HFFc6 (cell line): Measurements from ENCODE around the gene THBD. TPM values are rescaled to one million over a fixed set of nuclear protein-coding genes. Genes with fewer than 3 reads are reported as not detected.

Experiments used
- DNase-seq: peaks from one replicate; pipeline ENCODE4 v3.0.0-alpha.2; 2018
- H3K27ac Mint-ChIP-seq: 2 replicates; pipeline ENCODE4 v1.8.0; 2020; ENCODE audit warnings: mild to moderate bottlenecking, mixed read lengths
- H3K27me3 Mint-ChIP-seq: 2 replicates; pipeline ENCODE4 v1.8.0; 2021; ENCODE audit warnings: mild to moderate bottlenecking, moderate library complexity, mixed read lengths; ENCODE audit not compliant: insufficient read depth
- H3K36me3 Mint-ChIP-seq: 2 replicates; pipeline ENCODE4 v1.8.0; 2021; ENCODE audit warnings: low read depth, mixed read lengths
- H3K4me1 Mint-ChIP-seq: 2 replicates; pipeline ENCODE4 v1.8.0; 2020; ENCODE audit warnings: low read depth, mixed read lengths
- H3K4me3 Mint-ChIP-seq: 2 replicates; pipeline ENCODE4 v1.8.0; 2020; ENCODE audit warnings: mild to moderate bottlenecking, moderate library complexity, mixed read lengths
- H3K9me3 Mint-ChIP-seq: 2 replicates; pipeline ENCODE4 v1.8.0; 2020; ENCODE audit warnings: mild to moderate bottlenecking, mixed read lengths
- total RNA-seq, 6 experiments: library from RNA; stranded (reverse); fragmentation: NEBNext Ultra II Directional; extraction: Animal tissue kit (Norgen Biotek cat#: 25700); gene quantifications; 2 replicates in 1 of 6; 3 replicates in 5 of 6; pipeline ENCODE4 v1.2.3, GENCODE V29; 2021
- TF ChIP-seq, protein P1 (sequence below): fragments of 200-600 bp; sonication (generic); IDR thresholded peaks from 2 replicates; pipeline ENCODE4 v1.5.0; 2021; ENCODE audit warnings: antibody characterized with exemption, mild to moderate bottlenecking

The THBD gene
- total RNA-seq, 6 experiments from 2014 or later, result 0.05 to 0.11 (median 0.09) TPM

DNA sequence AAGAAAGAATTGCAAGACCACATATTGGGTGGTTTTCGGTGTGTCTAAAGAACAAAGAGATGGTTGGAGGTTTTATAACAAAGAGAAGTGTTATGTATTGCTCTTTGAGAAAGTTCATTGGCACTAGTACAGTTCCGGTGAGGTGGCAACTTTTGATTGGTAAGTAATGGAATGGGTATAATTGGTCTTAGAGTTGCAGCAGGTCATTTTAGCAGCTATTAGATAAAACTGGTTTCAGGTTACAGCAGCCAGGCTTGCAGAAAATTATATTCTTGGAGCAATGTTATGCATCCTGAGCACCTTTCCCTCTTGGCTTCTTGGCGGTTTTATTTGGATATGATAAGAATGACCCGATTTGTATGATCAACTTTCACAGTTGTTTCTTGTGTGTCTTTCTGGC, 26.6 kb downstream of the THBD start:
- DNase-seq, result no peak
- Mint-ChIP-seq H3K4me1 (no peaks in the 10 kb centered on the region), H3K27me3 (no peaks in the 10 kb centered on the region; the same call in none of the 2 replicates), H3K9me3 (no peaks in the 10 kb centered on the region), H3K27ac (no peak overlapping the region), H3K36me3 (no peaks in the 10 kb centered on the region), H3K4me3 (no peak overlapping the region)
- TF ChIP-seq, protein P1, sequence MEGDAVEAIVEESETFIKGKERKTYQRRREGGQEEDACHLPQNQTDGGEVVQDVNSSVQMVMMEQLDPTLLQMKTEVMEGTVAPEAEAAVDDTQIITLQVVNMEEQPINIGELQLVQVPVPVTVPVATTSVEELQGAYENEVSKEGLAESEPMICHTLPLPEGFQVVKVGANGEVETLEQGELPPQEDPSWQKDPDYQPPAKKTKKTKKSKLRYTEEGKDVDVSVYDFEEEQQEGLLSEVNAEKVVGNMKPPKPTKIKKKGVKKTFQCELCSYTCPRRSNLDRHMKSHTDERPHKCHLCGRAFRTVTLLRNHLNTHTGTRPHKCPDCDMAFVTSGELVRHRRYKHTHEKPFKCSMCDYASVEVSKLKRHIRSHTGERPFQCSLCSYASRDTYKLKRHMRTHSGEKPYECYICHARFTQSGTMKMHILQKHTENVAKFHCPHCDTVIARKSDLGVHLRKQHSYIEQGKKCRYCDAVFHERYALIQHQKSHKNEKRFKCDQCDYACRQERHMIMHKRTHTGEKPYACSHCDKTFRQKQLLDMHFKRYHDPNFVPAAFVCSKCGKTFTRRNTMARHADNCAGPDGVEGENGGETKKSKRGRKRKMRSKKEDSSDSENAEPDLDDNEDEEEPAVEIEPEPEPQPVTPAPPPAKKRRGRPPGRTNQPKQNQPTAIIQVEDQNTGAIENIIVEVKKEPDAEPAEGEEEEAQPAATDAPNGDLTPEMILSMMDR, result no peak

GRCh38 chr20:23021951-23022350, 27.5 kb downstream of the THBD start:
- Mint-ChIP-seq H3K4me3 (no peak overlapping the region), H3K4me1 (no peaks in the 10 kb centered on the region), H3K27me3 (no peaks in the 10 kb centered on the region; the same call in 1 of the 2 replicates), H3K36me3 (no peaks in the 10 kb centered on the region), H3K27ac (no peak overlapping the region), H3K9me3 (no peaks in the 10 kb centered on the region)
- TF ChIP-seq, protein P1, result no peak
- DNase-seq, result no peak

GRCh38 chr20:23021541-23021940, 27.9 kb downstream of the THBD start:
- TF ChIP-seq, protein P1, result no peak
- Mint-ChIP-seq H3K36me3 (no peaks in the 10 kb centered on the region), H3K9me3 (no peaks in the 10 kb centered on the region), H3K4me3 (no peak overlapping the region), H3K27ac (no peak overlapping the region), H3K4me1 (no peaks in the 10 kb centered on the region), H3K27me3 (no peaks in the 10 kb centered on the region; the same call in 1 of the 2 replicates)
- no peak for DNase-seq

DNA sequence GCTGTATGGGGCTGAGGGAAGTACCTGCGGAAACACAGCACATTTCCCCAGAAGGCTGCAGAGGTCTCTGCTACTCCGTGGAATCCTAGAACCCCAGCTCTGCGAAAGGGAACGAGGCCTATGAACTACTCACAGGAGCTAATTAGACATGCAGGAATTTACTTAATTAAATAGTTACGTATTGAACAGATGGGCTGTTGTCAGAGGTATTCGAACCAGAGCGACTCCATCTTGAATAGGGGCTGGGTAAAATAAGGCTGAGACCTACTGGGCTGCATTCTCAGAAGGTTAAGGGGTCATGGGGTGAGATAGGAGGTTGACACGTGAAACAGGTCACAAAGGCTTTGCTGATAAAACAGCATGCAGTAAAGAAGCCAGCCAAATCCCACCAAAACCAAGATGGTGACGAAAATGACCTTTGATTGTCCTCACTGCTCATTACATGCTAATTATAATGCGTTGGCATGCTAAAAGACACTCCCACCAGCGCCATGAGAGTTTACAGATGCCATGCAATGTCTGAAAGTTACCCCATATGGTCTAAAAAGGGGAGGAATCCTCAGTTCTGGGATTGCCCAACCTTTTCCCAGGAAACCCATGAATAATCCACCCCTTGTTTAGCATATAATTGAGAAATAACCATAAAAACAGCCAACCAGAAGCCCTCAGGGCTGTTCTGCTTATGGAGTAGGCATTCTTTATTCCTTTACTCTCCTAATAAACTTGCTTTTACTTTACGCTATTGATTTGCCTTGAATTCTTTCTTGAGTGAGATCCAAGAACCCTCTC, 29.0 kb downstream of the THBD start:
- Mint-ChIP-seq H3K27ac (no peak overlapping the region), H3K27me3 (no peaks in the 10 kb centered on the region; the same call in 1 of the 2 replicates), H3K36me3 (no peaks in the 10 kb centered on the region), H3K4me3 (no peak overlapping the region), H3K4me1 (no peaks in the 10 kb centered on the region), H3K9me3 (no peaks in the 10 kb centered on the region)
- DNase-seq, result no peak
- TF ChIP-seq, protein P1, result no peak

GRCh38 chr20:23019403-23019802, 30.1 kb downstream of the THBD start:
- H3K4me3 Mint-ChIP-seq, result no peak overlapping the region
- H3K27me3 Mint-ChIP-seq, result no peaks in the 10 kb centered on the region; the same call in 1 of the 2 replicates
- H3K36me3 Mint-ChIP-seq, result no peaks in the 10 kb centered on the region
- no peaks in the 10 kb centered on the region for H3K4me1 Mint-ChIP-seq
- DNase-seq, result no peak
- TF ChIP-seq, protein P1, result no peak
- no peaks in the 10 kb centered on the region for H3K9me3 Mint-ChIP-seq
- no peak overlapping the region for H3K27ac Mint-ChIP-seq
